B cell (primary cell): ENCODE measurements around the gene KIF14. TPM values are rescaled to one million over a fixed set of nuclear protein-coding genes. Genes with fewer than 3 reads are reported as not detected.

Experiments
- ATAC-seq: fragments of 200-7000 bp; cut with Tn5 transposase; one replicate; pipeline ENCODE4 v1.10.0; 2021; ENCODE audit warnings: low read depth, mild to moderate bottlenecking, moderate number of reproducible peaks, moderate library complexity
- CTCF ChIA-PET: fragments of 350-600 bp; sonication (Branson Sonifier 250); formaldehyde crosslinking; loops from one replicate; lab custom pipeline; 2021; ENCODE audit warnings: antibody characterized with exemption, inconsistent platforms; lab: Charles Lee
- POLR2A ChIA-PET: fragments of 350-600 bp; sonication (Branson Sonifier 250); formaldehyde crosslinking; loops from one replicate; lab custom pipeline; 2021; ENCODE audit warnings: antibody characterized with exemption; lab: Charles Lee
- DNase-seq: peaks from one replicate; pipeline ENCODE4 v3.0.0; 2013
- H2AFZ ChIP-seq: 2 replicates; pipeline ENCODE4 v1.6.1; 2012; ENCODE audit warnings: mild to moderate bottlenecking, low read depth, low read length; ENCODE audit not compliant: insufficient read depth, poor library complexity, severe bottlenecking
- H3K27ac ChIP-seq, 2 donors: 1 replicate in 1 of 2; 2 replicates in 1 of 2; pipeline ENCODE4 v1.5.1; 2012 to 2013; ENCODE audit warnings: low read length in 2 of 2, mild to moderate bottlenecking in 2 of 2, moderate library complexity in 1 of 2
- H3K27me3 ChIP-seq, 4 experiments: fragments of 200-600 bp in 1 of 4; sonication (generic) in 1 of 4; replicated peaks in 1 of 4; 1 replicate in 2 of 4; 2 replicates in 2 of 4; pipeline versions ENCODE4 v1.6.1 to v1.7.0; 2013 to 2016; ENCODE audit warnings: low read length in 3 of 4, mild to moderate bottlenecking in 2 of 4, mixed read lengths in 1 of 4, moderate library complexity in 1 of 4; ENCODE audit not compliant: insufficient read depth in 4 of 4, control insufficient read depth in 3 of 4; ENCODE audit errors: control extremely low read depth in 1 of 4
- H3K36me3 ChIP-seq, 2 experiments: replicated peaks in 1 of 2; 1 replicate in 1 of 2; 2 replicates in 1 of 2; pipeline versions ENCODE4 v1.6.1 to v1.7.1; 2013; ENCODE audit warnings: low read length in 1 of 2; ENCODE audit not compliant: insufficient read depth in 2 of 2, control insufficient read depth in 1 of 2; ENCODE audit errors: control extremely low read depth in 1 of 2, extremely low read depth in 1 of 2
- H3K4me1 ChIP-seq, 2 donors: fragments of 200-600 bp in 1 of 2; sonication (generic) in 1 of 2; 1 replicate in 1 of 2; 2 replicates in 1 of 2; pipeline versions ENCODE4 v1.5.1 to v1.6.1; 2013 to 2017; ENCODE audit warnings: low read length in 2 of 2; ENCODE audit not compliant: control insufficient read depth in 2 of 2, insufficient read depth in 2 of 2
- H3K4me2 ChIP-seq: replicated peaks from 2 replicates; pipeline ENCODE3; 2012; ENCODE audit warnings: mild to moderate bottlenecking, low read depth, low read length; ENCODE audit not compliant: poor library complexity, severe bottlenecking
- H3K4me3 ChIP-seq, 5 experiments: fragments of 200-600 bp in 1 of 5; sonication (generic) in 1 of 5; 1 replicate in 3 of 5; 2 replicates in 2 of 5; pipeline versions ENCODE4 v1.5.1 to v1.7.0; 2011 to 2016; ENCODE audit warnings: low read length in 4 of 5, mild to moderate bottlenecking in 4 of 5, low read depth in 2 of 5, control low read depth in 1 of 5, moderate library complexity in 1 of 5; ENCODE audit not compliant: insufficient read depth in 1 of 5; ENCODE audit errors: control extremely low read depth in 1 of 5, extremely low read depth in 1 of 5
- H3K79me2 ChIP-seq: fragments of 200-600 bp; sonication (generic); one replicate; pipeline ENCODE4 v1.6.0; 2016; ENCODE audit warnings: low read length; ENCODE audit not compliant: control insufficient read depth, insufficient read depth
- H3K9ac ChIP-seq: fragments of 200-600 bp; sonication (generic); 2 replicates; pipeline ENCODE4 v1.6.1; 2017; ENCODE audit warnings: mild to moderate bottlenecking, low read length, moderate library complexity
- H3K9me3 ChIP-seq, 3 donors: one replicate each; pipeline versions ENCODE4 v1.6.1 to v1.7.1; 2013; ENCODE audit warnings: low read length in 2 of 3; ENCODE audit not compliant: control insufficient read depth in 2 of 3, insufficient read depth in 1 of 3; ENCODE audit errors: control extremely low read depth in 1 of 3
- H4K20me1 ChIP-seq: 2 replicates; pipeline ENCODE4 v1.6.0; 2012; ENCODE audit warnings: mild to moderate bottlenecking, low read length; ENCODE audit not compliant: insufficient read depth, control insufficient read depth, poor library complexity, severe bottlenecking
- H3K27ac Mint-ChIP-seq: one replicate; pipeline ENCODE4 v1.8.0; 2021; ENCODE audit warnings: mixed read lengths
- H3K27me3 Mint-ChIP-seq: one replicate; pipeline ENCODE4 v1.8.0; 2021; ENCODE audit warnings: mixed read lengths
- H3K4me1 Mint-ChIP-seq: one replicate; pipeline ENCODE4 v1.8.0; 2021; ENCODE audit warnings: mixed read lengths
- H3K4me3 Mint-ChIP-seq: one replicate; pipeline ENCODE4 v1.8.0; 2021; ENCODE audit warnings: mixed read lengths
- H3K9me3 Mint-ChIP-seq: one replicate; pipeline ENCODE4 v1.8.0; 2022; ENCODE audit warnings: mixed read lengths; ENCODE audit not compliant: insufficient read depth
- CTCF ChIP-seq: fragments of 200-600 bp; IDR thresholded peaks from one replicate; pipeline ENCODE4 v1.8.0; 2022; ENCODE audit warnings: antibody characterized with exemption, mild to moderate bottlenecking
- EZH2 ChIP-seq: IDR thresholded peaks from 2 replicates; pipeline ENCODE4 v1.6.1; 2012; ENCODE audit warnings: borderline replicate concordance, low read depth, mild to moderate bottlenecking, moderate library complexity, low read length; ENCODE audit not compliant: insufficient read depth, poor library complexity, severe bottlenecking
- WGBS: methylation state at CpG from one replicate; pipeline ENCODE4 v1.1.5; 2013; ENCODE audit warnings: missing lambda C conversion rate; ENCODE audit not compliant: insufficient coverage; 5-methylcytosine and 5-hydroxymethylcytosine counted together
- intact Hi-C: fragments of 100-400 bp; cut with micrococcal nuclease; formaldehyde crosslinking; loops from one replicate; pipeline ENCODE4 v1.10.0; 2022
- polyA plus RNA-seq: library from polyadenylated mRNA; depleted of rRNA; stranded (reverse); fragments of >200 nt; gene quantifications from 2 replicates; pipeline ENCODE4 v1.2.3, GENCODE V29; 2012
- total RNA-seq, 2 donors: library from RNA; stranded (reverse); fragments of 120-200 nt in 1 of 2; gene quantifications; 1 replicate in 1 of 2; 2 replicates in 1 of 2; pipeline versions ENCODE4 v1.2.3 to v1.2.4, GENCODE V29; 2013 to 2022

The KIF14 gene
- total and polyA plus RNA-seq, 2 donors (not counting 1 experiment from before 2014, with no cell fraction given), result 0.01 to 0.15 TPM

- Histone ChIP-seq H3K79me2 (no peaks in the 10 kb centered on the region), H3K27ac (no peak overlapping the region), H3K4me3 (no peak overlapping the region), H3K9ac (no peak overlapping the region), H3K4me2 (no peak overlapping the region), H3K36me3 (no peaks in the 10 kb centered on the region), H2AFZ (no peak overlapping the region), H3K4me1 (no peaks in the 10 kb centered on the region), H3K9me3 (peaks cover 0 to 3% (median 2%) of the 10 kb centered on the region in 3 donors), H4K20me1 (no peaks in the 10 kb centered on the region), H3K27me3 (no peaks in the 10 kb centered on the region)
- no peak overlapping the region for H3K27ac Mint-ChIP-seq
- DNase-seq, result no peak
- intact Hi-C loops, result no loop called here
- no peak overlapping the region for H3K4me3 Mint-ChIP-seq
- ATAC-seq, result no peak
- peaks cover 1% of the 10 kb centered on the region for H3K4me1 Mint-ChIP-seq
- H3K27me3 Mint-ChIP-seq, result peaks cover 11% of the 10 kb centered on the region
- TF ChIP-seq CTCF (no peak), EZH2 (no peak)
- WGBS, result 94% methylated on average over 1 of the region's 1 CpG
- ChIA-PET CTCF (no interaction called here), POLR2A (no interaction called here)
- H3K9me3 Mint-ChIP-seq, result peaks cover 2% of the 10 kb centered on the region
Measured at GRCh38 chr1:200540281-200540680, 80.3 kb downstream of the KIF14 start.

- Histone ChIP-seq H3K36me3 (no peaks in the 10 kb centered on the region), H3K27me3 (no peaks in the 10 kb centered on the region), H3K4me1 (no peaks in the 10 kb centered on the region), H3K27ac (no peak overlapping the region), H2AFZ (no peak overlapping the region), H3K4me3 (no peak overlapping the region), H4K20me1 (no peaks in the 10 kb centered on the region), H3K9me3 (peaks cover 0 to 3% (median 2%) of the 10 kb centered on the region in 3 donors), H3K4me2 (no peak overlapping the region), H3K79me2 (no peaks in the 10 kb centered on the region), H3K9ac (no peak overlapping the region)
- Mint-ChIP-seq H3K27ac (no peak overlapping the region), H3K27me3 (peaks cover 13% of the 10 kb centered on the region), H3K9me3 (peaks cover 2% of the 10 kb centered on the region), H3K4me3 (no peak overlapping the region), H3K4me1 (no peaks in the 10 kb centered on the region)
- intact Hi-C loops, result no loop called here
- TF ChIP-seq EZH2 (no peak), CTCF (no peak)
- 100% methylated on average over 1 of the region's 1 CpG for WGBS
- ChIA-PET POLR2A (no interaction called here), CTCF (interaction anchor here (1.3 kb wide), 1 partner anchor 34 kb away, joined by 3 read pairs; no protein-coding TSS in a partner anchor)
- ATAC-seq (no peak), DNase-seq (no peak)
Measured at GRCh38 chr1:200538179-200538578, 82.4 kb downstream of the KIF14 start.
